GM12872 (cell line): ENCODE results near the gene LRMDA.

ENCODE experiments used
- TF ChIP-seq, protein P1 (sequence below): IDR thresholded peaks from 3 replicates; pipeline ENCODE4 v1.5.1; 2011; ENCODE audit warnings: low read depth, mild to moderate bottlenecking, low read length, moderate library complexity; ENCODE audit not compliant: insufficient read depth

LRMDA gene

DNA sequence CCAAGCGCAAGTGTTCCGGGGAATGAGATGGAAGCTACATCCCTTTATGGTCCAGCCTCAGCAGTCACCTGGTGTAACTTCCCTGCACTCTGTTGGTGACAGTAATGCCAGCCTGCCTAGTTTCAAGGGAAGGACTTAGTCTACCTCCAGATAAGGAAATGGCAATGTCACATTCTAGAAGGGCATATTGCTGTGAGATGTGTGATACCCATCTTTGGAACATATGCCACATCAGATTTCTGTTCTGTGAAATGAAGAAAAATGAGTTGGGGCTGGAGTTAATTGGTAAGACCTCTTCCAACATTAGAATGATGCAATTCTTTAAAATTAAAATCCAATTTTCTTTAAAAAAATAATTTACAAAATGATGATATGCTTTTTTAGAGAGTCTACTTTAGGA, 212.0 kb downstream of the LRMDA start:
- TF ChIP-seq, protein P1, sequence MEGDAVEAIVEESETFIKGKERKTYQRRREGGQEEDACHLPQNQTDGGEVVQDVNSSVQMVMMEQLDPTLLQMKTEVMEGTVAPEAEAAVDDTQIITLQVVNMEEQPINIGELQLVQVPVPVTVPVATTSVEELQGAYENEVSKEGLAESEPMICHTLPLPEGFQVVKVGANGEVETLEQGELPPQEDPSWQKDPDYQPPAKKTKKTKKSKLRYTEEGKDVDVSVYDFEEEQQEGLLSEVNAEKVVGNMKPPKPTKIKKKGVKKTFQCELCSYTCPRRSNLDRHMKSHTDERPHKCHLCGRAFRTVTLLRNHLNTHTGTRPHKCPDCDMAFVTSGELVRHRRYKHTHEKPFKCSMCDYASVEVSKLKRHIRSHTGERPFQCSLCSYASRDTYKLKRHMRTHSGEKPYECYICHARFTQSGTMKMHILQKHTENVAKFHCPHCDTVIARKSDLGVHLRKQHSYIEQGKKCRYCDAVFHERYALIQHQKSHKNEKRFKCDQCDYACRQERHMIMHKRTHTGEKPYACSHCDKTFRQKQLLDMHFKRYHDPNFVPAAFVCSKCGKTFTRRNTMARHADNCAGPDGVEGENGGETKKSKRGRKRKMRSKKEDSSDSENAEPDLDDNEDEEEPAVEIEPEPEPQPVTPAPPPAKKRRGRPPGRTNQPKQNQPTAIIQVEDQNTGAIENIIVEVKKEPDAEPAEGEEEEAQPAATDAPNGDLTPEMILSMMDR = no peak

DNA sequence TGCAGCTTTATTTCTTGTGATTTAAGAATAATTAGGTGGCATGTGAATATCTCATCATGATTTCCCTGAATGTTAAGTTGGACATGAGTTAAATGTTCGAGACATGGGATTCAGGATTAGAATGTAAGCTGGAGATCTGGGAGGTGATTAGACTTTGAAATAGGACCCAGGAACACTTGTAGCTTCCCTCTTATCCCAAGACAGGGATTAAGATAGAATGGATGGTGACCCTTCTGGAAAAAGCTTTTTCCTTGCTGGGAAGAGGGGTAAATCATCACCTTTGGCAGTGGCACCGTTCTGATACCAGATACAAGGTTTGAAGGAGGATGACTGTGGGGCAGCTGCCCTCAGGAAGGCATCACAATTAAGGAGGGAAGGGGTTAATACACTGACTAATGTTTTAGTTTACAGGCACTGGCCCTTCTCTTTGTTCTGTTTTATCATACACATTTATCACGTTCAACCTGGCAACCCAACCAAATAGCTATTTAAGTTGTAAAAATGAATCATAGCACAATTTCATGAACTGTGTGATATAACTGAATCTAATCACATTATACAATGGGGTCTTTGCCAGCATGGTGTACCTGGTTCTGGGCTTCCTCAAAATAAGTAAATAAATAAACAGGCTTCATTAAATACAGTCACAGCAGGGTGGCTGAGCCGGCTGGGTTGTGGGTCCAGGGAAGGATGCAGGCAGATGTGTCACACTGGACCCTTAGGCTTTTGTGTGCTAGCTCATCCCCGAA, 212.7 kb downstream of the LRMDA start:
- TF ChIP-seq, protein P1 = no peak

DNA sequence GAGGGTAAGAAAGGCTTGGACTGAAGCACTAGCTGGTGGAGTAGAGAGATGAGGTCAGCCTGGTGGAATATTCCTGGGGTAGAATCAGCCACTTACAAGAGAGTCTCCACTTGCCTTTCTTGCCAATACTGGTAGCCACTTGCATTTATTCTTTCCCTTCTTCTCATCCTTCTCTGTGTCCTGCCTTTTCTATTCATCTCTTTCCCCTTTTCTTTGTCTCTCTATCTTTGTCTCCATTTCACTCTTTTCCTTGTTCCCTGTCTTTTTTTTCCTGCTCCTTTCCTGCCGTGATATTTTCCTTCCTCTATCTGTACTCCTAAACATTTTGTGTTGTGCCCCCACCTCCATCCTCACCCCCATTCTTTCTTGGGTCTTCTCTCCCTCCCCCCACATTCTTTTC, 214.3 kb downstream of the LRMDA start:
- TF ChIP-seq, protein P1 = no peak

DNA sequence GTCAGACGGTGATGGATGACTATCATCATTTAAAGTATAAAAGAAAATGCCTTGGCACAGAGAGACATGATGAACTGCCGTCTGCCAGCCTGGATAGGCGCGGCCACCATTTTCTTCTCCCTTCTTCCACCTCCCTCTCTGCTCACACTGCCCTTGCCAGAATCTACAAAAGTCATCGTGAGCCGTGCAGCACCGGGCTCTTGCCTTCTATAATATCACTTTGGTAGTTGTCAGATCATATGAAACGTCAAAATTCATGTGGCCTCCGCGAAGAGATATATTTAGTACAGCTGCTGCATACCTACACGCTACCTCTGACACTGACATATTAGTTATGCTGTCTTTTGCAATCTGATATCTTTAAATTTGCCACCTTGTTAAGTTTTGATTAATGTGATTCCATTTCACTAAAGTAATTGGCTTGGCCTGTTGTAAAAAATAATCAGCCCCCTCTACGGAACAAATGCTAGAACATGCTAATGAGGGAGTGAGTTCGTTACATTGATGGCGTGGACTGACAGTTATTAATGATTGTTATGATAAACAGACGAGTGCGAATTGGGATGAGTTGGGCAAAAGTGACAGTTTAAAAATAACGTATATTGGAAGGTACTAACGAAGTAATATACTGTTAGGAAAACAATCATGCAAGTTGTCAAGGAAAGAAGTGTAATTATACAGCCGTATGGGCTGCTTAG, 214.9 kb downstream of the LRMDA start:
- TF ChIP-seq, protein P1 = no peak

DNA sequence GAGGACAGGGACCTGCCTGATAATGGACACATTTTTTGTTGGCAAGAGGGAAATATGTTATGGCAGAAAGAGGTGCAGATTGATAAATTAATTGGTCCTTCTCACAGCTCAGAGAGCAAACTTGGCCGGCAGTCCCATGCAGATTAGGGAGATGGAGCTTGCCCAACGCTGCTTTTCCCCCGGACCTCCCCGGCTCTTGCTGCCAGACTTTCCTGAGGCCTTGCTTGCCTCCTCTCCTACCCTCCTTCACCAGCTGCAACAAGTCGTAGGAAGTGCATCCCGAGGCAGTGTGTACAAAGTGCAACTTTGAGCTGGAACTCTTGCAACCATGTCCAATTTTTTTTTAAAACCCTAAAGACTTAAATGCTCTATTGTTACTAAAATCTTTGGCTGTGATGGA, 215.5 kb downstream of the LRMDA start:
- TF ChIP-seq, protein P1 = no peak

DNA sequence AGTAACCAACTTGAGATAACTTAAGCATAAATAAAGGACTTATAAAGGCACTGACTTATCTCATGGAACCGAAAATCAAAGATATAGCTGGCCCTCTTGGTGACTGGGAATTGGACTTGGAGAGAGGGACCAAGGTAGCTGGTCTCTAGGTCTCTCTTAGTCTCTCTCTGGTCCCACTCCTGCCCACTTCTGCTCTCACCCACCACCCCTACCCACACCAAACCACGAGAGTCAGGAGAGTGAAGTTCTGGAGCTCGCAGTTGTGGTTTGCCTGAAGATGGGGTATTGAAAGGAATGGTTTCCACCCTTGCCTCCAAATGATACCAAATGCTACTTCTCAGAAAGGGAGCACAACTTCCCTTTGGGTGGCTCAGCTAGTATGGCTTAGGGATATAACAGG, 216.3 kb downstream of the LRMDA start:
- TF ChIP-seq, protein P1 = no peak

DNA sequence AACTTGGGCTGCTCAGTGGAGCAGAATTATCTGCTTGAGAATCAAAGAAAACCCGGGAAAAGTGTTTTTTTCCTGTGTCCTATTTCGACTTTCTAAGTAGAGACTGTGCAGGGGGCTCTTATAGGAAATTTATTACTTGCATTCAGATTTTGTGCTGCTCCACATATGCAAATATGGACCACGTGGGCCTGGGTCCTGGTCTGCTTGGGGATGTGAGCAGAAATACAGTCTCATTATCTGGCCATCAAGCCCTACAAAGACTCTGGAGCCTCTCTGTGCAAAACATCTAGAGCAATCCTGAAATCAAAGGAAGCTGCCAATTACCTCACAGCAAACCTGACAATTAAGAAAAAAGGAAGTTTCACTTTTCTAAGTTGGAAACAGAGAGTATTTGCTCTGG, 216.9 kb downstream of the LRMDA start:
- TF ChIP-seq, protein P1 = no peak
